H1 (cell line): Measurements from ENCODE around the gene ALG2. TPM values are rescaled to one million over a fixed set of nuclear protein-coding genes. Genes with fewer than 3 reads are reported as not detected.

Experiments
- CTCF ChIA-PET: fragments of 300-600 bp; sonication (Branson Sonifier 250); formaldehyde crosslinking; loops from one replicate; lab custom pipeline; 2021; ENCODE audit not compliant: partially characterized antibody; lab: Charles Lee
- POLR2A ChIA-PET: fragments of 300-600 bp; sonication (Branson Sonifier 250); formaldehyde crosslinking; loops from one replicate; lab custom pipeline; 2021; ENCODE audit warnings: inconsistent platforms; ENCODE audit not compliant: partially characterized antibody; lab: Charles Lee
- DNase-seq, 2 experiments: peaks; one replicate each; pipeline versions ENCODE4 v3.0.0 to v3.0.0-alpha.2; 2010 to 2022; ENCODE audit warnings: low spot score in 2 of 2, low read depth in 1 of 2, mixed read lengths in 1 of 2
- FAIRE-seq: peaks from 2 replicates; lab custom pipeline; 2011; peaks lifted over from hg19 to GRCh38; lab: Jason Lieb, UNC
- H2AFZ ChIP-seq: 2 replicates; pipeline ENCODE4 v1.8.1; 2012; ENCODE audit warnings: low read length, inconsistent platforms
- H2AK5ac ChIP-seq: 2 replicates; pipeline ENCODE4 v1.6.1; 2013; ENCODE audit warnings: low read depth, low read length
- H2BK120ac ChIP-seq: replicated peaks from 2 replicates; pipeline ENCODE3; 2013; ENCODE audit warnings: low read depth, low read length, inconsistent platforms
- H2BK12ac ChIP-seq: 2 replicates; pipeline ENCODE4 v1.6.1; 2013; ENCODE audit warnings: low read depth, low read length
- H2BK15ac ChIP-seq: 2 replicates; pipeline ENCODE4 v1.6.1; 2013; ENCODE audit warnings: low read length
- H2BK20ac ChIP-seq: 2 replicates; pipeline ENCODE4 v1.6.1; 2013; ENCODE audit warnings: low read length
- H2BK5ac ChIP-seq: 2 replicates; pipeline ENCODE4 v1.6.1; 2013; ENCODE audit warnings: low read depth, low read length
- H3K14ac ChIP-seq: 2 replicates; pipeline ENCODE4 v1.6.1; 2013; ENCODE audit warnings: inconsistent platforms; ENCODE audit not compliant: insufficient read length
- H3K18ac ChIP-seq: 2 replicates; pipeline ENCODE4 v1.6.1; 2013; ENCODE audit warnings: low read length; ENCODE audit errors: extremely low read depth
- H3K23ac ChIP-seq: 2 replicates; pipeline ENCODE4 v1.6.1; 2013; ENCODE audit warnings: inconsistent platforms; ENCODE audit not compliant: insufficient read length
- H3K23me2 ChIP-seq: 2 replicates; pipeline ENCODE4 v1.6.1; 2013; ENCODE audit warnings: low read depth, low read length
- H3K27ac ChIP-seq: 2 replicates; pipeline ENCODE4 v1.6.1; 2011; ENCODE audit warnings: low read depth, low read length, inconsistent platforms
- H3K27me3 ChIP-seq, 4 experiments: replicated peaks in 1 of 4; 1 replicate in 1 of 4; 2 replicates in 3 of 4; pipeline versions ENCODE4 v1.6.1 to v1.8.1; 2011 to 2013; ENCODE audit warnings: low read length in 3 of 4, mild to moderate bottlenecking in 3 of 4, inconsistent platforms in 2 of 4, mixed read lengths in 2 of 4, moderate library complexity in 1 of 4; ENCODE audit not compliant: control insufficient read depth in 3 of 4, insufficient read depth in 3 of 4; ENCODE audit errors: extremely low read depth in 1 of 4
- H3K36me3 ChIP-seq, 4 experiments: 2 replicates each; pipeline versions ENCODE4 v1.6.1 to v1.8.1; 2011 to 2013; ENCODE audit warnings: mild to moderate bottlenecking in 4 of 4, low read length in 3 of 4, moderate library complexity in 2 of 4, control low read depth in 1 of 4, inconsistent platforms in 1 of 4; ENCODE audit not compliant: insufficient read depth in 4 of 4, control insufficient read depth in 2 of 4
- H3K4ac ChIP-seq: replicated peaks from 2 replicates; pipeline ENCODE3; 2013; ENCODE audit warnings: low read length, low read depth, mixed read lengths, inconsistent platforms; ENCODE audit not compliant: insufficient read length
- H3K4me1 ChIP-seq, 4 experiments: replicated peaks in 1 of 4; 1 replicate in 1 of 4; 2 replicates in 3 of 4; pipeline versions ENCODE4 v1.6.1 to v1.8.1; 2011 to 2013; ENCODE audit warnings: low read length in 3 of 4, inconsistent platforms in 2 of 4, mixed read lengths in 1 of 4; ENCODE audit not compliant: insufficient read depth in 4 of 4, control insufficient read depth in 3 of 4
- H3K4me2 ChIP-seq, 2 experiments: 2 replicates each; pipeline versions ENCODE4 v1.6.1 to v1.8.1; 2011 to 2013; ENCODE audit warnings: low read depth in 2 of 2, low read length in 2 of 2, control low read depth in 1 of 2, inconsistent platforms in 1 of 2, mild to moderate bottlenecking in 1 of 2; ENCODE audit not compliant: insufficient read depth in 1 of 2
- H3K4me3 ChIP-seq, 4 experiments: fragments of 200-600, 300-600 bp in 1 of 4; sonication (generic), shearing (Covaris generic), sonication (Bioruptor Twin) in 1 of 4; 2 replicates each; pipeline versions ENCODE4 v1.5.1 to v1.8.1; 2011 to 2016; ENCODE audit warnings: low read length in 4 of 4, low read depth in 3 of 4, control low read depth in 2 of 4, inconsistent platforms in 2 of 4, mild to moderate bottlenecking in 2 of 4, mixed read lengths in 1 of 4, moderate library complexity in 1 of 4; ENCODE audit not compliant: insufficient read depth in 2 of 4; ENCODE audit errors: extremely low read depth in 1 of 4
- H3K56ac ChIP-seq: replicated peaks from 2 replicates; pipeline ENCODE3; 2013; ENCODE audit warnings: low read depth, mild to moderate bottlenecking, mixed read lengths, low read length, inconsistent platforms; ENCODE audit not compliant: insufficient read length
- H3K79me1 ChIP-seq: 2 replicates; pipeline ENCODE4 v1.6.1; 2013; ENCODE audit warnings: low read depth, low read length, control low read depth
- H3K79me2 ChIP-seq, 2 experiments: 2 replicates each; pipeline versions ENCODE4 v1.6.1 to v1.8.1; 2012 to 2013; ENCODE audit warnings: low read length in 2 of 2, mild to moderate bottlenecking in 2 of 2, inconsistent platforms in 1 of 2; ENCODE audit not compliant: insufficient read depth in 2 of 2, control insufficient read depth in 1 of 2
- H3K9ac ChIP-seq, 4 experiments: replicated peaks in 1 of 4; 1 replicate in 1 of 4; 2 replicates in 3 of 4; pipeline versions ENCODE4 v1.6.1 to v1.8.1; 2011 to 2013; ENCODE audit warnings: low read depth in 3 of 4, low read length in 3 of 4, control low read depth in 2 of 4, mild to moderate bottlenecking in 2 of 4, moderate library complexity in 2 of 4, inconsistent platforms in 1 of 4; ENCODE audit errors: extremely low read depth in 1 of 4
- H3K9me3 ChIP-seq, 2 experiments: 2 replicates each; pipeline versions ENCODE4 v1.6.1 to v1.8.1; 2012 to 2013; ENCODE audit warnings: mild to moderate bottlenecking in 2 of 2, moderate library complexity in 2 of 2, control low read depth in 1 of 2, inconsistent platforms in 1 of 2, low read depth in 1 of 2, low read length in 1 of 2, mixed read lengths in 1 of 2; ENCODE audit not compliant: insufficient read depth in 2 of 2
- H4K20me1 ChIP-seq, 2 experiments: replicated peaks in 1 of 2; 2 replicates each; pipeline versions ENCODE3 to v1.8.1; 2011 to 2013; ENCODE audit warnings: inconsistent platforms in 2 of 2, low read length in 2 of 2, mild to moderate bottlenecking in 1 of 2; ENCODE audit not compliant: insufficient read depth in 2 of 2, control insufficient read depth in 1 of 2
- H4K5ac ChIP-seq: 2 replicates; pipeline ENCODE4 v1.6.1; 2013; ENCODE audit warnings: low read length, low read depth, mixed read lengths, inconsistent platforms; ENCODE audit not compliant: insufficient read length
- H4K8ac ChIP-seq: 2 replicates; pipeline ENCODE4 v1.8.0; 2013; ENCODE audit warnings: mild to moderate bottlenecking, moderate library complexity, low read length, inconsistent platforms; ENCODE audit not compliant: insufficient read depth; ENCODE audit errors: extremely low read depth
- H4K91ac ChIP-seq: replicated peaks from 2 replicates; pipeline ENCODE3; 2013; ENCODE audit warnings: low read length, mixed read lengths, inconsistent platforms; ENCODE audit not compliant: insufficient read length
- KDM4A ChIP-seq: IDR thresholded peaks from one replicate; pipeline ENCODE4 v1.7.1; 2012; ENCODE audit warnings: low read depth, mild to moderate bottlenecking, moderate library complexity, low read length, inconsistent platforms; ENCODE audit not compliant: severe bottlenecking
- PHF8 ChIP-seq: fragments of 200-600 bp; sonication (generic); conservative IDR thresholded peaks from 2 replicates; pipeline ENCODE4 v1.7.1; 2012; ENCODE audit warnings: low read depth, mild to moderate bottlenecking, inconsistent platforms, low read length, moderate library complexity
- RFX5 ChIP-seq: IDR thresholded peaks from 2 replicates; pipeline ENCODE4 v1.6.1; 2011; ENCODE audit warnings: low read depth, low read length, improper control_type of control experiment, borderline replicate concordance
- SIN3A ChIP-seq, 2 experiments: IDR thresholded peaks in 1 of 2; conservative IDR thresholded peaks in 1 of 2; 2 replicates each; pipeline ENCODE4 v1.6.1; 2011 to 2012; ENCODE audit warnings: low read length in 2 of 2, improper control_type of control experiment in 1 of 2, low read depth in 1 of 2, mild to moderate bottlenecking in 1 of 2
- SP1 ChIP-seq: IDR thresholded peaks from 2 replicates; pipeline ENCODE4 v1.6.1; 2011; ENCODE audit warnings: low read depth, low read length
- SUZ12 ChIP-seq: fragments of 200-600 bp; sonication (generic); IDR thresholded peaks from 2 replicates; pipeline ENCODE4 v1.6.1; 2012; ENCODE audit warnings: mild to moderate bottlenecking, inconsistent platforms, low read length, moderate library complexity, mixed read lengths
- TAF1 ChIP-seq: IDR thresholded peaks from 2 replicates; pipeline ENCODE4 v1.6.1; 2011; ENCODE audit warnings: mild to moderate bottlenecking, low read depth, low read length
- TEAD4 ChIP-seq: IDR thresholded peaks from 2 replicates; pipeline ENCODE4 v1.6.1; 2012; ENCODE audit warnings: low read depth, low read length, inconsistent platforms, mixed read lengths
- USF2 ChIP-seq: IDR thresholded peaks from 2 replicates; pipeline ENCODE4 v1.6.1; 2011; ENCODE audit warnings: low read length, improper control_type of control experiment
- WGBS, 2 experiments: shearing (Covaris generic) in 1 of 2; methylation state at CpG; one replicate each; pipeline versions ENCODE4 v1.1.6 to v1.1.7; 2013 to 2015; ENCODE audit warnings: low lambda C conversion rate in 2 of 2, mixed read lengths in 2 of 2, inconsistent platforms in 1 of 2, low coverage in 1 of 2, missing lambda C conversion rate in 1 of 2; ENCODE audit not compliant: insufficient replicate concordance in 2 of 2, insufficient coverage in 1 of 2, insufficient read length in 1 of 2; ENCODE audit errors: extremely low coverage in 1 of 2, missing lambda C conversion rate in 1 of 2; 5-methylcytosine and 5-hydroxymethylcytosine counted together
- polyA plus RNA-seq, 7 experiments: library from polyadenylated mRNA; depleted of rRNA in 3 of 7; stranded (reverse) in 5 of 7; unstranded in 2 of 7; fragments of >200 nt in 5 of 7; fragments of 200-250 nt in 2 of 7; gene quantifications; 1 replicate in 5 of 7; 2 replicates in 1 of 7; 4 replicates in 1 of 7; pipeline versions ENCODE4 v1.2.1 to v1.2.3, GENCODE V29; 2011 to 2013; ENCODE audit warnings: missing spikeins in 2 of 7, mixed read lengths in 2 of 7
- total RNA-seq: library from RNA; stranded (reverse); fragmentation: NEBNext Ultra II Directional; extraction: Animal tissue kit (Norgen Biotek cat#: 25700); gene quantifications from 2 replicates; pipeline ENCODE4 v1.2.1, GENCODE V29; 2021

ALG2 gene
- total and polyA plus RNA-seq, 2 of the 8 experiments (the other 6 are each of a cell fraction or from before 2014, with no cell fraction given) = 27.1 to 30.7 TPM

- no peak overlapping the region for H2BK12ac ChIP-seq
- H4K8ac ChIP-seq = 0 out of 2 replicates have a peak overlapping the region, but pooled peaks have one; percentile 11
- H2BK120ac ChIP-seq = no peak overlapping the region
- H4K91ac ChIP-seq = no peak overlapping the region
- TF ChIP-seq USF2 = no peak
- TF ChIP-seq PHF8 = no peak
- TF ChIP-seq SIN3A (conservative IDR thresholded peaks at IDR 0.05 in 1 of 2, IDR thresholded peaks at IDR 0.05 in 1 of 2; ENCODE audit: low read depth in 1 of 2, low read length in 2 of 2) = no peak
- no peak for TF ChIP-seq KDM4A
- TF ChIP-seq SUZ12 = no peak
- TF ChIP-seq TEAD4 = no peak
- no peak for TF ChIP-seq RFX5
- no peak for TF ChIP-seq TAF1
- TF ChIP-seq SP1 = no peak
- TF ChIP-seq, all 59 proteins: peak for 0
- Histone ChIP-seq H2BK15ac (no peak overlapping the region), H3K4me1 (0 out of 7 replicates have a peak, but pooled peaks cover 0 to 1% (median 0%) of the 10 kb centered on the region in 4 experiments), H2AFZ (no peak overlapping the region), H2AK5ac (no peak overlapping the region), H3K56ac (no peak overlapping the region), H2BK20ac (no peak overlapping the region), H3K9me3 (no peaks in the 10 kb centered on the region), H3K18ac (no peak overlapping the region), H3K36me3 (no peaks in the 10 kb centered on the region), H3K9ac (no peak overlapping the region), H3K4me2 (no peak overlapping the region), H3K79me2 (no peaks in the 10 kb centered on the region), H4K5ac (no peak overlapping the region), H3K23ac (no peak overlapping the region), H3K79me1 (no peaks in the 10 kb centered on the region), H3K27me3 (no peaks in the 10 kb centered on the region), H3K4ac (no peak overlapping the region), H3K23me2 (no peaks in the 10 kb centered on the region), H2BK5ac (no peak overlapping the region), H3K14ac (no peak overlapping the region), H3K4me3 (no peak overlapping the region), H3K27ac (no peak overlapping the region), H4K20me1 (no peaks in the 10 kb centered on the region)
- WGBS, 2 experiments = 94% methylated on average over 3 of the region's 3 CpGs; no CpG with 5 or more reads in 1 of the 2 experiments
- CTCF ChIA-PET = interaction anchor here (0.6 to 9.9 kb wide), 14 partner anchors 10 to 628 kb away, joined by 3 to 105 read pairs (median 3); no protein-coding TSS in a partner anchor
- FAIRE-seq (no peak), DNase-seq (no peak)
- POLR2A ChIA-PET = interaction anchor here (0.6 to 2.2 kb wide), 5 partner anchors 8 to 26 kb away, joined by 3 to 7 read pairs (median 3); no protein-coding TSS in a partner anchor
Observed at GRCh38 chr9:99197124-99197630, 24.6 kb downstream of the ALG2 start.
